Suprapubic skin (tissue), 4 donors: ENCODE results near the gene S100G.

ENCODE experiments used
- CTCF ChIP-seq, 2 donors: fragments of 200-600 bp in 1 of 2; fragments of 450-650 bp in 1 of 2; sonication (generic) in 1 of 2; IDR thresholded peaks; one replicate each; pipeline ENCODE4 v1.5.1; 2016 to 2019; ENCODE audit warnings: antibody characterized with exemption in 2 of 2, mild to moderate bottlenecking in 1 of 2, moderate library complexity in 1 of 2
- EP300 ChIP-seq: sonication (generic); formaldehyde crosslinking; IDR thresholded peaks from one replicate; pipeline ENCODE4 v1.6.1; 2017; ENCODE audit warnings: antibody characterized with exemption
- POLR2AphosphoS5 ChIP-seq, 3 donors: sonication (generic); formaldehyde crosslinking; IDR thresholded peaks; one replicate each; pipeline ENCODE4 v1.6.1; 2017; ENCODE audit warnings: antibody characterized with exemption in 3 of 3

GRCh38 chrX:16618422-16618821 lies 31.5 kb upstream of the S100G start:
- TF ChIP-seq POLR2AphosphoS5 (IDR thresholded peaks at IDR 0.05) = no peak
- no peak for TF ChIP-seq CTCF (IDR thresholded peaks at IDR 0.05)
- no peak for TF ChIP-seq EP300
